T-helper 1 cell treated with Interleukin-12 subunit alpha and Interleukin-12 subunit beta and Interleukin-4 antibody, amounts not matched to agents 30 μg/mL and 1 μg/mL, for 36 hours (primary cell): ENCODE measurements around the gene UPF1.

Source experiments
- H3K27ac Mint-ChIP-seq: one replicate; pipeline ENCODE4 v1.8.0; 2021; ENCODE audit warnings: mild to moderate bottlenecking, mixed read lengths
- H3K27me3 Mint-ChIP-seq: one replicate; pipeline ENCODE4 v1.8.0; 2021; ENCODE audit warnings: low read depth, mixed read lengths
- H3K36me3 Mint-ChIP-seq: one replicate; pipeline ENCODE4 v1.8.0; 2021; ENCODE audit warnings: low read depth, mixed read lengths
- H3K4me1 Mint-ChIP-seq: one replicate; pipeline ENCODE4 v1.8.0; 2021; ENCODE audit warnings: low read depth, mixed read lengths
- H3K4me3 Mint-ChIP-seq: one replicate; pipeline ENCODE4 v1.8.0; 2021; ENCODE audit warnings: mild to moderate bottlenecking, moderate library complexity, mixed read lengths
- H3K9me3 Mint-ChIP-seq: one replicate; pipeline ENCODE4 v1.8.0; 2021; ENCODE audit warnings: mixed read lengths

The UPF1 gene

DNA sequence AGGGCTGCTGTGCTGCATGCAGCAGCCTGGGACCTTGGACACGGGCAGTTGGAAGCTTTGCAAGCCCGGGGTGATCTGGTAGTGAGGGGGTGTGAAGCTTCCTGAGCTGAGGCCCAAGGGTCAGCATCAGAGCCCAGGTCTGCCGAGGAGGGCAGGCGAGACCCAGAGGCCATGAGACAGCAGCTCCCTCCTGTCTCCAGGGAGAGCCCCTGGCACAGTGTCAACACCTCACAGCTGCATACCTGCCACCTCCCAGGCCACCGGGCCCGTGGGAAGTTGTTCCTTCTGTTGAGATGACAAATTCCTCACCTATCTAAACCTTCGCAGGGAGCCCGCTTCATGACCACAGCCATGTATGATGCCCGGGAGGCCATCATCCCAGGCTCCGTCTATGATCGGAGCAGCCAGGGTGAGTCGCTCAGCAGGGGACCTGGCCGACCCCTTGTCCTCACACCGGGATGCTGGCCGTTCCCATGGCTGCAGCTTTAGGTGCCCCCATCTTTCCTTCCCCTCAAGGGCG lies 32.1 kb downstream of the UPF1 start:
- no peaks in the 10 kb centered on the region for H3K9me3 Mint-ChIP-seq
- H3K4me3 Mint-ChIP-seq = no peak overlapping the region
- no peak overlapping the region for H3K27ac Mint-ChIP-seq
- no peaks in the 10 kb centered on the region for H3K27me3 Mint-ChIP-seq
- no peaks in the 10 kb centered on the region for H3K4me1 Mint-ChIP-seq
- H3K36me3 Mint-ChIP-seq = peaks cover 21% of the 10 kb centered on the region

DNA sequence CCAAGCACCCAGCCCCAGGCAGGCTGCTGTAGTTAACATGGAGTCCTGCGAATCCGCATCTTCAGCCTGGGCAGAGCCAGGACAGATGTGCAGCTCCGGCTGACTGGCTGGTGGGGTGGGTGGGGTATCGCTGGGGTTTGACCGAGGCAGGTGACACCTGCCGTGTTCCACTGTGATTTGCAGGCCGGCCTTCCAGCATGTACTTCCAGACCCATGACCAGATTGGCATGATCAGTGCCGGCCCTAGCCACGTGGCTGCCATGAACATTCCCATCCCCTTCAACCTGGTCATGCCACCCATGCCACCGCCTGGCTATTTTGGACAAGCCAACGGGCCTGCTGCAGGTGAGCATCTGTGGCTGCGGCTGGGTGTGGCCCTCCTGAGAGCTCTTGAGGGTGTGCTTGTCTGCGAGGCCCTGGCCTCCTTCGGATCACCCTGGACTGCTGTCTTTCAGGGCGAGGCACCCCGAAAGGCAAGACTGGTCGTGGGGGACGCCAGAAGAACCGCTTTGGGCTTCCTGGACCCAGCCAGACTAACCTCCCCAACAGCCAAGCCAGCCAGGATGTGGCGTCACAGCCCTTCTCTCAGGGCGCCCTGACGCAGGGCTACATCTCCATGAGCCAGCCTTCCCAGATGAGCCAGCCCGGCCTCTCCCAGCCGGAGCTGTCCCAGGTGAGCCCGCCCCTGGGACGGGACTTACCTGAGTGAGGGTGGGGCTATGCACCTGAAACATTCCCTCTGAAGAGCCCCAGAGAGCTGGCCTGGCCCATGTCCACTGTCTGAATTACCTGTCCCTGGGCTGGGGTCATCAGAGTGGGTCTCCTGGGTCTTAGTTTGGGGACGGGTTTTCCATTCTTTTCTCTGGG lies 33.6 kb downstream of the UPF1 start:
- Mint-ChIP-seq H3K27ac (no peak overlapping the region), H3K4me3 (no peak overlapping the region), H3K36me3 (peaks cover 21% of the 10 kb centered on the region), H3K4me1 (no peaks in the 10 kb centered on the region), H3K27me3 (no peaks in the 10 kb centered on the region), H3K9me3 (no peaks in the 10 kb centered on the region)

DNA sequence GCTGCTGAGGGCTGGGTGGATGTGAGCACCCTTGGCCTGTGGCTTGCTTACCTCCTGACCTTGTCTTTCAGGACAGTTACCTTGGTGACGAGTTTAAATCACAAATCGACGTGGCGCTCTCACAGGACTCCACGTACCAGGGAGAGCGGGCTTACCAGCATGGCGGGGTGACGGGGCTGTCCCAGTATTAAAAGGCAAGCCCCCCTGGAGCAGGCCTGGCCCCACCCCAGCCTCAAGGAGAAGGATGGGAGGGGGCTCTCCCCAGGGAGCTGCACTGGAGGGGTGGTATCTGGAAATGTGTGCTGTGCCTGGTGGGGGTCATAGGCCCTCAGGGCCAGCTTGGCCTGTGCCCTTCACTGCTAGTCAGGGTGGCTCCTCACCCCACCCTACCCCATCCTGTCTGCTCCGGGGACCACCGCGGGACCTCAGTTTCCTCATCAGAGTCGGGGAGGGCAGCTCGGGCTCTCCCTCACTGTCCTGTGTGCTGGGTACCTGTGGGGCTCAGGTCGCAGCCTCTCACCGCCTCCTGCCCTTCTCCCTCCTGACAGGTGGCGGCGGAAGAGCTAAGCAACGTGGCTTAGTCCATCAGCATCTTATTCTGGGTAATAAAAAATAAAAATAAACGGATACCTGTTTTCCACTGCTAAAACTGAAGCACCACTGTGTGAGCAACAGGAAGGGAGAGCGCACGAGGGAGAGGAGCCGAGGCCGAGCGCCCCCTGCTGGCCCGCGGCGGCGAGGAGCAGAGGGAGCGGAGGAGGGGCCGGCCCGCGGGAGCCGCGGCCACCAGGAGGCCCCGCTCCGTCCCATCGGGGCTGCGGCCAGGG lies 34.4 kb downstream of the UPF1 start:
- Mint-ChIP-seq H3K4me3 (no peak overlapping the region), H3K36me3 (peaks cover 20% of the 10 kb centered on the region), H3K4me1 (peaks cover 2% of the 10 kb centered on the region), H3K27me3 (peaks cover 5% of the 10 kb centered on the region), H3K27ac (no peak overlapping the region), H3K9me3 (no peaks in the 10 kb centered on the region)

DNA sequence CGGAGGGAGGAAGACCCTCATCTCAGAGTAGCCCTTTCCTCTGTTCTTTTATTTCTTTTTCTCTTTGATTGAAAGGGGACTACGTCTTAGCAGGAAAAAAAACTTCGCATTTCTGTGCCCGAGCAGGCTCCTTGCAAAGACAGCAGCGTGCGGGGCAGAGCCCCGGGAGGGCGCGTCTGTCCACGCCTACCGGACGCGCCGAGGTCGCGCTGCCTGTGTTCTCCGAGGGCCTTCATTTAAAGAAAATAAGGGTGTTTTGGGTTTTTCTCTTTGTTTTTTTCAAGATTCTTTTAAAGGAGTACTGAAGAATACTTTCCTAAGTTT lies 35.0 kb downstream of the UPF1 start:
- H3K27ac Mint-ChIP-seq = no peak overlapping the region
- peaks cover 5% of the 10 kb centered on the region for H3K4me1 Mint-ChIP-seq
- H3K4me3 Mint-ChIP-seq = no peak overlapping the region
- peaks cover 9% of the 10 kb centered on the region for H3K27me3 Mint-ChIP-seq
- H3K36me3 Mint-ChIP-seq = peaks cover 20% of the 10 kb centered on the region
- no peaks in the 10 kb centered on the region for H3K9me3 Mint-ChIP-seq

DNA sequence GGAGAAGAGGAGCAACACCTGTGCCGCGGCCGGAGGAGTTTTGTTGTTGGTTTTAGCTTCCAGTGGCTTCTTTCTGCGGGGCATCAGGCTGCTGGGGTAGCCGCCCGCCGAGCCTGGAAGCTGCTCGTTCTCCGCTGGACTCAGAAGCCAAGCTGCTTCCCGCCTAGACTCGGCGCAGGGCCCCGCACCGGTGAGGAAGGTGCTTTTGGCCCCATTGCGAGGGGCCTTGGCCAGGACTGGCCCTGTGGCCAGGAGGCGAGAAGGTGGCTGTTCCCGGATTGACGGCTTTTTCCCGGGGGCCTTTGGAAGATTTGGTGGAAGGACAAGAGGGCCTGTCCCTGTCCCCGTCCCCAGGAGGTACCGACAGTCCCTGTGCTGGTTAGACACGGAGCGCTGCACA lies 35.4 kb downstream of the UPF1 start:
- peaks cover 16% of the 10 kb centered on the region for H3K36me3 Mint-ChIP-seq
- no peaks in the 10 kb centered on the region for H3K9me3 Mint-ChIP-seq
- H3K4me1 Mint-ChIP-seq = peaks cover 6% of the 10 kb centered on the region
- H3K4me3 Mint-ChIP-seq = no peak overlapping the region
- H3K27ac Mint-ChIP-seq = no peak overlapping the region
- peaks cover 10% of the 10 kb centered on the region for H3K27me3 Mint-ChIP-seq

DNA sequence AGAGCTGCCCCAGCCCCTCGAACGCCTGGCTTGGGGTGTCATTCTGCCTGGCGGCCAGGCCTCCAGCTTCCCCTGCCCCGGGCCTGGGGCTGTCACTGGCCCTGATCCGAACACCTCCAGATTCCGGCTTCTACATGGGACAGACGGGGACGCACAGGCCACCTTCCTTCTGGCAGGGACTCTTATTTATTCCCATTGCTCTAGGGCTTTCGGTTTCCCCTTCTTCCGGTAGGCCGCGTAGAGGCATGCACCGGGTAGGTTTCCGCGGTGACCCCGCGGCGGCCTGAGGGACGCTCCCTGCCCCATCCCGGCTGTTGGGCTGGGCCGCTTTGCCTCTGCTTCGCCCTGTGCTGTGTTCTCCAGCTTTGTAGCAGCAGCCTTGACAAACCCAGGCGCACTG lies 36.0 kb downstream of the UPF1 start:
- Mint-ChIP-seq H3K36me3 (peaks cover 11% of the 10 kb centered on the region), H3K27me3 (peaks cover 10% of the 10 kb centered on the region), H3K4me3 (no peak overlapping the region), H3K4me1 (peaks cover 6% of the 10 kb centered on the region), H3K9me3 (no peaks in the 10 kb centered on the region), H3K27ac (no peak overlapping the region)

DNA sequence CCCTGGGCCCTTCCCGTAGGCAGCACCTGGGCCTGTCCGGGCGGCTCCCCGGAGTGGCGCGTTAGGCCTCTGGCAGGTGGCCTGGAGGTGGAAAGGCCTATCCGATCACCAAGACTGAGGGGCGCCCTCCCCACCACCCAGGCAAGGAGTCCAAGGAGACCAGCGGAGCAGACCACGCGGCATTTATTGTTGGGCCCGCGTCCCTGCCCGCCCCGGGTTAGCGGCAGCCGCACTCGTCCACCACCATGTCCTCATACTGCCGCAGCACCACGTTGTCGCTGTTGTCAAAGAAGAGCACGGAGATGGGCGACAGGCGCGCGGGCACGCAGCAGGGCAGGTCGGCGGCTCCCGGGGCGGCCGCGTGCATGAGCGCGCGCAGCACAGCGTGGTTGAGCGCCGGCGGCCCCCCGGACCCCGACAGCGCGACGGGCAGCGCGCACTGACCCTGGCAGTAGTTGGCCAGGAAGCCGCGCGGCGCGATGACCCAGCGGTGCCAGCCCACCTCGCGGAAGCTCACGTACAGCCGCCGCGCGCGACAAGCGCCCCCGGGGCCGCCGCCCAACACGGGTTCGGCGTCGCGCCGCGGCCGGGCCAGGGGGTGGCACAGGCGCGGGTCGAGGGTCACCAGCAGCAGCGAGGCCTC lies 36.7 kb downstream of the UPF1 start:
- no peaks in the 10 kb centered on the region for H3K9me3 Mint-ChIP-seq
- peaks cover 11% of the 10 kb centered on the region for H3K36me3 Mint-ChIP-seq
- H3K27me3 Mint-ChIP-seq = peaks cover 10% of the 10 kb centered on the region
- peaks cover 6% of the 10 kb centered on the region for H3K4me1 Mint-ChIP-seq
- no peak overlapping the region for H3K27ac Mint-ChIP-seq
- H3K4me3 Mint-ChIP-seq = no peak overlapping the region

DNA sequence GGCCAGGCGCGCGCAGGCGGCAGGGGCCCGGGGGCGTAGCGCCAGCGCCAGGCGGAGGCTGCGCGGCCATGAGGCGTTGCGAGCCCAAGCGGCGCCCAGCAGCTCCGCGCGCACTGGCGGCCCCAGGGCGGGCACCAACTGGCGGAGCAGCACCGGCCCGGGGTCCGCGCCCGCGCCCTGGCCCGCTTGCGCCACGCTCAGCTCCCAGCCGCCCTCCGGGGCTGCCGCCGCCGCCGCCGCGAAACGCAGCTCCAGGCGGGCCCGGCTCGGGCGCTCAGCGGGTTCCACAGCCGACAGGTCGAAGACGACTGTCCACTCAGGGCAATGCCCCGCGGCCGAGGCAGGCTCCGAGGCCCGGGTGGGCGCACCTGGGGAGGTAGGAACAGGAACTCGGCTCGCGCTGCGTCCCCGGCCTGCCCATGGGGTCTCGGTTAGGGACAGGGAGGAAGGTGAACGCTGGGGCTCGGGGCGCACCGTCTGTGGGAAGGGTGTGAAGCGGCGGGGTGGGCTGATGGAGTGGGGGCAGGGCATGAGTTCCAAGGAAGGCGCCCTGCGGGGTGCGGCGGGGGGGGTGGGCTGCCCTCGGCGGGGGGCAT lies 37.4 kb downstream of the UPF1 start:
- Mint-ChIP-seq H3K27ac (no peak overlapping the region), H3K4me3 (no peak overlapping the region), H3K27me3 (peaks cover 10% of the 10 kb centered on the region), H3K36me3 (peaks cover 11% of the 10 kb centered on the region), H3K9me3 (no peaks in the 10 kb centered on the region), H3K4me1 (peaks cover 6% of the 10 kb centered on the region)

DNA sequence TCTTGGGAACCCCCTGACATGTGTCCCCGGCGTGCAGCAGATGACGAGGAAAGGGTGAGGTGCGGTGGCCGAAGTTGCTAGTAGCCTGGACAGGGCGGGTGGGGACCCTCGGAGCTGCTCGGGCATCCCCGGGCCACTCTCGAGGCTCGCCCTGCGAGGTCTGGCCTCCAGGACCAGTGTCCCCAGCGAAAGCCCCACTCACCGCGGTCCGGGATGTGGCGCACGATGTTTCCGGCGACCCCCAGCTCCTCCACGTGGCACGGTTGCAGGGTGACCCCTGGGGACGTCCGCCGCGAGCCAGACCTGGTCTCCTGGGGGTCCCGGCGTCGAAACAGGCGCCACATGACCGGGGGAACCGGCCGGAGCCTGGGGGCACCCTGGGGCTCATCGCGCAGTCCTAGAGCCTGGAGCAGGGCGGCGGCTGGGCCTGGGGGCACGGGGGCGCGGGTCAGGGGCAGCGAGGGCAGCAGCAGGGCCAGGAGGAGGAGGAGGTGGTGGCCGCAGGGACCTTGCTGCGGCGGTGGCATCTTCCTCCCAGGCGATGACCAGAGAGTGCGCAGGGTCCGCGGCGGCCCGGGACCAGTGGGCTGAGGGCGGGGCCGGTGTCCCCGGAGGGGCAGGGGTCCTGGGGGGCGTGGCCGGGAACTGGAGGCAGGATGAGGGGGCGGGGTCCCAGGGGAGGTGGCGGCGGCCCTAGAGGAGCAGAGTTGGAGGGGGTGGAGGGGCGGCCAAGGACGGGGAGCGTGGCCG lies 38.2 kb downstream of the UPF1 start:
- peaks cover 11% of the 10 kb centered on the region for H3K36me3 Mint-ChIP-seq
- peaks cover 6% of the 10 kb centered on the region for H3K4me1 Mint-ChIP-seq
- no peak overlapping the region for H3K4me3 Mint-ChIP-seq
- H3K27me3 Mint-ChIP-seq = peaks cover 10% of the 10 kb centered on the region
- no peaks in the 10 kb centered on the region for H3K9me3 Mint-ChIP-seq
- no peak overlapping the region for H3K27ac Mint-ChIP-seq

DNA sequence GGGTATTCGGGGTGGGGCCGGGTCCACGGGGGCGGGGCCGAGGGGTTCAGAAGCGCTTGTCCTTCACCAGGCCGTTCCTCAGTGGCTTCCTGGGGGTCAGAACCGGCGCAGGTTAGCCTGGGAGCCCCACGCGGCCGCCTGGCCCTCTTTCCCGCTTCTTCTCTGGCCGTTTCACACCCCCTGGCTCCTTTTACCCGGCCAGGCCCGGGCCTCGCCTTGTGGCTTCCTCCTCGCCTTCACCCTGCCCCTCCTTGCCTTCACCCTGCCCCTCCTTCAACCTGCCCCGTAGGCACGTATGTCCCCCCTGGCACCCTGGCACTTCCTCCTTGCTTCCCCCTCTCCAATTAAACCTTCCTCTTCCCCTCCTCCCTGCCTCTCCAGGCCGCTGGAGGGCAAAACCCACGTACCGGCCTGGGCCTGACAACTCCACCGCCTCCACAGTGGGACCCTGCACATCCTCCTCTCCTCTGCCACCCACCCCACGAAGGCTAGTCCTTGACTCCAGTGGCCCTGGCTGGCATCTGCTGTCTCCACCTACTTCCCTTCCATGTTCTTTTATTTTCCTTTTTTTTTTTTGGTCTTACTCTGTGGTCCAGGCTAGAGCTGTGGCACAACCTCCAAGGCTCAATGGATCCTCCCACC lies 38.9 kb downstream of the UPF1 start:
- H3K27ac Mint-ChIP-seq = peak overlapping the region; percentile 63
- H3K27me3 Mint-ChIP-seq = peaks cover 10% of the 10 kb centered on the region
- H3K36me3 Mint-ChIP-seq = peaks cover 9% of the 10 kb centered on the region
- H3K4me1 Mint-ChIP-seq = peaks cover 6% of the 10 kb centered on the region
- no peaks in the 10 kb centered on the region for H3K9me3 Mint-ChIP-seq
- no peak overlapping the region for H3K4me3 Mint-ChIP-seq

DNA sequence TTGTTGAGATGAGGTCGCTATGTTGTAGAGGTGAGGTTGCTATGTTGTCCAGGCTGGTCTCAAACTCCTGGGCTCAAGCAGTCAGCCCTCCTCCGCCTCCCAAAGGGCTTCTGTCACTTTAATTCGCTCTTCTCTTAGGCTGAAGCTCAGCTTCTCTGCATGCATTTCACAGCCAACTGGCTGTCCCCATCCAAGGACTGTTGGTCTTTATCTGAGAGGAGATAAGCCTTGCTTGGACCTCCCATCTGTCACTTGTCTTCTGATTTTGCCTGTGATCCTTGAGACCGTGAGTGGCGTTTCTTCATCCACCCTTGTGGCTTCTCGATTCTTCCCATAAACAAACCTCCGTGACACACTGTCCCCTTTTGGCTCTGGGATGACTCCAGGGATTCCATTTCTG lies 39.8 kb downstream of the UPF1 start:
- Mint-ChIP-seq H3K27me3 (peaks cover 10% of the 10 kb centered on the region), H3K4me1 (peaks cover 6% of the 10 kb centered on the region), H3K4me3 (no peak overlapping the region), H3K27ac (no peak overlapping the region), H3K9me3 (no peaks in the 10 kb centered on the region), H3K36me3 (peaks cover 9% of the 10 kb centered on the region)

DNA sequence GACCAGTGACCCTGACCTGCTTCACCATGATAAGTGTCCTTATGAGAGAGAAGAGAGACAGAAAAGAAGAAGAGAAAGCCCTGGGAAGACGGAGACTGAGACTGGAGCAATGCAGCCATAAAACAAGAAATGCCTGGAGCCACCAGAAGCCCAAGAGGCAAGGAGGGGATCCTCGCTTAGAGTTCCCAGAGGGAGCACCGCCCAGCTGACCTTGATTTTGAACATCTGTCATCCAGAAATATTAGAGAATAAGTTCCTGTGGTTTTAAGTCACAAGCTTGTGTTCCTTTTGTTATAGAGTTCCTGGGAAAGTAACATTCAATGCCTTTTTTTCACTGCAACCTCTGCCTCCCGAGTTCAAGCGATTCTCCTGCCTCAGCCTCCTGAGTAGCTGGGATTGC lies 44.0 kb downstream of the UPF1 start:
- H3K27me3 Mint-ChIP-seq = peaks cover 10% of the 10 kb centered on the region
- H3K9me3 Mint-ChIP-seq = no peaks in the 10 kb centered on the region
- no peak overlapping the region for H3K4me3 Mint-ChIP-seq
- H3K27ac Mint-ChIP-seq = no peak overlapping the region
- peaks cover 6% of the 10 kb centered on the region for H3K4me1 Mint-ChIP-seq
- H3K36me3 Mint-ChIP-seq = peaks cover 2% of the 10 kb centered on the region

DNA sequence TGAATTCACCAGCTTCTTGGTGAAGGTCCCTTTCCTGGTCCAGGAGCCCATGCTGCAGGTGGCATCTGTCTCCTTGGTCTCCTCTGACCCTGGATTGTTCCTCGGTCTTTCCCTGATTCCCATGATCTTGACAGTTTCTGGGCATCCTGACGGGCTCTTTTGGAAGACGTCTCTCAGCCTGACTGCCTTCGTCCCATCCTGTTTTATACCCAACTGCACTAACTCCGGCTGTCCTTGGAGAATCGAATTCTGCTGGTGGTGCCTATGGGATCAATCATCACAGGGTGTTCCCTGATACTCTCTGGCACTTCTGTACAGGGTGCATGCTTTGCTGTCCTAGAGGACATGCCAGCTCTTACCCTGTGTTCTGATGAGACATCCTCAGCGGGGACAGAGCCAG lies 45.1 kb downstream of the UPF1 start:
- Mint-ChIP-seq H3K9me3 (no peaks in the 10 kb centered on the region), H3K27ac (no peak overlapping the region), H3K4me3 (no peak overlapping the region), H3K36me3 (no peaks in the 10 kb centered on the region), H3K27me3 (no peaks in the 10 kb centered on the region), H3K4me1 (peaks cover under 1% of the 10 kb centered on the region)
